Measurements from ENCODE around the gene STAT1.

DNA sequence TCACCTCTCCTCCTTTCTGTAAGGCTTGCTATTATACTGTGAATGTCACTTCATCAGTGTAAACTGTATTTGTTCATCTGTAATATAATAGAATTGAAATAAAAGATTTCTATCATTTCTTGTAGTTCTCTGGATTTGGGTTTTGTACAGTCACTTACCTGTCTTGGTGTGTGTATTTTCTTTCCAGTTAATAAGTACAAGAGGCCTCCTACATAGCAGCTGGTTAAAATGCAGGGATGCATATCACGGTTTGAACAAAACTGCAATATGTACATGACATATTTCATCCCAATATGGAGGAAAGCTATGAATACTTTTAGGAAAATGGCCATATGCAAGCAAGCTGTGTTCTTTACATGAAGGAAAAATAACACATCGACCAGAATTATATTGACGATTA lies 5.4 kb upstream of the STAT1 start:
- TF ChIP-seq, protein P1, sequence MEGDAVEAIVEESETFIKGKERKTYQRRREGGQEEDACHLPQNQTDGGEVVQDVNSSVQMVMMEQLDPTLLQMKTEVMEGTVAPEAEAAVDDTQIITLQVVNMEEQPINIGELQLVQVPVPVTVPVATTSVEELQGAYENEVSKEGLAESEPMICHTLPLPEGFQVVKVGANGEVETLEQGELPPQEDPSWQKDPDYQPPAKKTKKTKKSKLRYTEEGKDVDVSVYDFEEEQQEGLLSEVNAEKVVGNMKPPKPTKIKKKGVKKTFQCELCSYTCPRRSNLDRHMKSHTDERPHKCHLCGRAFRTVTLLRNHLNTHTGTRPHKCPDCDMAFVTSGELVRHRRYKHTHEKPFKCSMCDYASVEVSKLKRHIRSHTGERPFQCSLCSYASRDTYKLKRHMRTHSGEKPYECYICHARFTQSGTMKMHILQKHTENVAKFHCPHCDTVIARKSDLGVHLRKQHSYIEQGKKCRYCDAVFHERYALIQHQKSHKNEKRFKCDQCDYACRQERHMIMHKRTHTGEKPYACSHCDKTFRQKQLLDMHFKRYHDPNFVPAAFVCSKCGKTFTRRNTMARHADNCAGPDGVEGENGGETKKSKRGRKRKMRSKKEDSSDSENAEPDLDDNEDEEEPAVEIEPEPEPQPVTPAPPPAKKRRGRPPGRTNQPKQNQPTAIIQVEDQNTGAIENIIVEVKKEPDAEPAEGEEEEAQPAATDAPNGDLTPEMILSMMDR (conservative IDR thresholded peaks at IDR 0.05): no peak
- no peak for TF ChIP-seq ZFX (IDR thresholded peaks at IDR 0.05)

All from C4-2B (cell line).